Measurements from ENCODE around the gene CIDEC. TPM values are rescaled to one million over a fixed set of nuclear protein-coding genes. Genes with fewer than 3 reads are reported as not detected.

Gene CIDEC
- total and polyA plus RNA-seq, 2 of the 13 experiments (the other 11 are each of a cell fraction or from before 2014, with no cell fraction given), result 2.5 to 10.4 TPM

DNA sequence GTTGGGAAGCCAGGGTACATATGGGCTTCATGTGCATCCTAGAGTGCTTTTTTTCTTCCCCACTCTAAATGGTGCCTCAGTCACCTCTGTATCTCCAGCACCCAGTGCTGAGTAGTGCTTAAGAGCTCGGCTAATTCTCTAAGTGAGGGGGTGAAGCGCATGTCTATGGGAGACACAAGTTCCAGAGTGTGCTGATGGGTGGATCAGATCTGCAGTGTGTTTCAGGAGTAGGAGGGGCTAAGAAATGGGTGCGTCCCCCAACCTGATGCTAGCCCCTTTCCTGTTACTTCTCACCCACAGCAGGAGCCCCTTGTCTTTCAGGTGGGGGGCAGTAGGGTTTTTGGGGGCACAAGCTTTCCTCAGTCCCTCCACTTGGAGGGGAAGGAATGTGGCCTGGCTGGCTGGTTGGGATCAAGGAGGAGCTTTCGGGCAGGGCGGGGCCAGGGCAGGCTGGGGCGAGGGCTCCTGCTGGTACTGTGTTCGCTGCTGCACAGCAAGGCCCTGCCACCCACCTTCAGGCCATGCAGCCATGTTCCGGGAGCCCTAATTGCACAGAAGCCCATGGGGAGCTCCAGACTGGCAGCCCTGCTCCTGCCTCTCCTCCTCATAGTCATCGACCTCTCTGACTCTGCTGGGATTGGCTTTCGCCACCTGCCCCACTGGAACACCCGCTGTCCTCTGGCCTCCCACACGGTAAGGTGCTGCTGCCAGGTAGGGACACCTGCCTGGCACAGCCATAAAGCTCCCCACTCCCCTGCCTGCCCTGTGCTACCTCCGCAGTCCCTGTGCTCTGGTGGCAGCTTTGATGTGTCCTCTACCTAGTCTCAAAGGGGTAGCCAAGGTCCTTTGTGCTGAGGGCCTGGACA, 22.6 kb upstream of the CIDEC start, which contains the start of gene IL17RE (continued):
- TF ChIP-seq ZFX (CRISPR knock-in tag; IDR thresholded peaks at IDR 0.05; ENCODE audit: low read depth) (peak; percentile 88), GATAD2A (CRISPR knock-in tag; IDR thresholded peaks at IDR 0.05) (no peak), ESRRA (CRISPR knock-in tag; IDR thresholded peaks at IDR 0.05; ENCODE audit: low read depth) (0 out of 2 replicates have a peak, but pooled peaks have one; percentile 34), ZNF30 (CRISPR knock-in tag; IDR thresholded peaks at IDR 0.05) (0 out of 2 replicates have a peak, but pooled peaks have one; percentile 21), ZNF777 (CRISPR knock-in tag; IDR thresholded peaks at IDR 0.05) (no peak), ATF5 (CRISPR knock-in tag; IDR thresholded peaks at IDR 0.05; ENCODE audit: low read depth) (no peak; the same call in 1 of the 2 replicates), ZNF280B (CRISPR knock-in tag; IDR thresholded peaks at IDR 0.05; ENCODE audit: borderline replicate concordance) (no peak), ZKSCAN1 (IDR thresholded peaks at IDR 0.05; ENCODE audit: low read length) (no peak), AKAP8 (CRISPR knock-in tag; IDR thresholded peaks at IDR 0.05) (no peak), ZNF770 (CRISPR knock-in tag; IDR thresholded peaks at IDR 0.05) (no peak; the same call in 1 of the 2 replicates), ARNT (IDR thresholded peaks at IDR 0.05) (no peak), STAG1 (CRISPR knock-in tag; IDR thresholded peaks at IDR 0.05) (0 out of 2 replicates have a peak, but pooled peaks have one; percentile 12), GZF1 (CRISPR knock-in tag; IDR thresholded peaks at IDR 0.05) (no peak), ZNF136 (CRISPR knock-in tag; IDR thresholded peaks at IDR 0.05; ENCODE audit: low read depth) (no peak), CBX1 (IDR thresholded peaks at IDR 0.05; ENCODE audit: low read depth) (no peak), NFE2L1 (CRISPR knock-in tag; IDR thresholded peaks at IDR 0.05; ENCODE audit: borderline replicate concordance) (no peak), TRIM22 (IDR thresholded peaks at IDR 0.05) (no peak)
- TF ChIP-seq, protein P1, sequence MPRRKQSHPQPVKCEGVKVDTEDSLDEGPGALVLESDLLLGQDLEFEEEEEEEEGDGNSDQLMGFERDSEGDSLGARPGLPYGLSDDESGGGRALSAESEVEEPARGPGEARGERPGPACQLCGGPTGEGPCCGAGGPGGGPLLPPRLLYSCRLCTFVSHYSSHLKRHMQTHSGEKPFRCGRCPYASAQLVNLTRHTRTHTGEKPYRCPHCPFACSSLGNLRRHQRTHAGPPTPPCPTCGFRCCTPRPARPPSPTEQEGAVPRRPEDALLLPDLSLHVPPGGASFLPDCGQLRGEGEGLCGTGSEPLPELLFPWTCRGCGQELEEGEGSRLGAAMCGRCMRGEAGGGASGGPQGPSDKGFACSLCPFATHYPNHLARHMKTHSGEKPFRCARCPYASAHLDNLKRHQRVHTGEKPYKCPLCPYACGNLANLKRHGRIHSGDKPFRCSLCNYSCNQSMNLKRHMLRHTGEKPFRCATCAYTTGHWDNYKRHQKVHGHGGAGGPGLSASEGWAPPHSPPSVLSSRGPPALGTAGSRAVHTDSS (CRISPR knock-in tag; conservative IDR thresholded peaks at IDR 0.05), result no peak
- TF ChIP-seq, protein P2, sequence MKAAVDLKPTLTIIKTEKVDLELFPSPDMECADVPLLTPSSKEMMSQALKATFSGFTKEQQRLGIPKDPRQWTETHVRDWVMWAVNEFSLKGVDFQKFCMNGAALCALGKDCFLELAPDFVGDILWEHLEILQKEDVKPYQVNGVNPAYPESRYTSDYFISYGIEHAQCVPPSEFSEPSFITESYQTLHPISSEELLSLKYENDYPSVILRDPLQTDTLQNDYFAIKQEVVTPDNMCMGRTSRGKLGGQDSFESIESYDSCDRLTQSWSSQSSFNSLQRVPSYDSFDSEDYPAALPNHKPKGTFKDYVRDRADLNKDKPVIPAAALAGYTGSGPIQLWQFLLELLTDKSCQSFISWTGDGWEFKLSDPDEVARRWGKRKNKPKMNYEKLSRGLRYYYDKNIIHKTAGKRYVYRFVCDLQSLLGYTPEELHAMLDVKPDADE (CRISPR knock-in tag; IDR thresholded peaks at IDR 0.05), result no peak

Measured in HepG2 (cell line).